Anterior cingulate cortex (tissue), 58 donors: ENCODE data around the gene RAP1GDS1.
A peak's percentile ranks its signal among the peaks of the same experiment; 100 is the strongest.

ENCODE experiments used
- DNase-seq, 58 donors: peaks; one replicate each; lab custom pipeline; 2025; lab: John Stamatoyannopoulos, UW

Gene RAP1GDS1, protein sequence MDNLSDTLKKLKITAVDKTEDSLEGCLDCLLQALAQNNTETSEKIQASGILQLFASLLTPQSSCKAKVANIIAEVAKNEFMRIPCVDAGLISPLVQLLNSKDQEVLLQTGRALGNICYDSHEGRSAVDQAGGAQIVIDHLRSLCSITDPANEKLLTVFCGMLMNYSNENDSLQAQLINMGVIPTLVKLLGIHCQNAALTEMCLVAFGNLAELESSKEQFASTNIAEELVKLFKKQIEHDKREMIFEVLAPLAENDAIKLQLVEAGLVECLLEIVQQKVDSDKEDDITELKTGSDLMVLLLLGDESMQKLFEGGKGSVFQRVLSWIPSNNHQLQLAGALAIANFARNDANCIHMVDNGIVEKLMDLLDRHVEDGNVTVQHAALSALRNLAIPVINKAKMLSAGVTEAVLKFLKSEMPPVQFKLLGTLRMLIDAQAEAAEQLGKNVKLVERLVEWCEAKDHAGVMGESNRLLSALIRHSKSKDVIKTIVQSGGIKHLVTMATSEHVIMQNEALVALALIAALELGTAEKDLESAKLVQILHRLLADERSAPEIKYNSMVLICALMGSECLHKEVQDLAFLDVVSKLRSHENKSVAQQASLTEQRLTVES

DNA sequence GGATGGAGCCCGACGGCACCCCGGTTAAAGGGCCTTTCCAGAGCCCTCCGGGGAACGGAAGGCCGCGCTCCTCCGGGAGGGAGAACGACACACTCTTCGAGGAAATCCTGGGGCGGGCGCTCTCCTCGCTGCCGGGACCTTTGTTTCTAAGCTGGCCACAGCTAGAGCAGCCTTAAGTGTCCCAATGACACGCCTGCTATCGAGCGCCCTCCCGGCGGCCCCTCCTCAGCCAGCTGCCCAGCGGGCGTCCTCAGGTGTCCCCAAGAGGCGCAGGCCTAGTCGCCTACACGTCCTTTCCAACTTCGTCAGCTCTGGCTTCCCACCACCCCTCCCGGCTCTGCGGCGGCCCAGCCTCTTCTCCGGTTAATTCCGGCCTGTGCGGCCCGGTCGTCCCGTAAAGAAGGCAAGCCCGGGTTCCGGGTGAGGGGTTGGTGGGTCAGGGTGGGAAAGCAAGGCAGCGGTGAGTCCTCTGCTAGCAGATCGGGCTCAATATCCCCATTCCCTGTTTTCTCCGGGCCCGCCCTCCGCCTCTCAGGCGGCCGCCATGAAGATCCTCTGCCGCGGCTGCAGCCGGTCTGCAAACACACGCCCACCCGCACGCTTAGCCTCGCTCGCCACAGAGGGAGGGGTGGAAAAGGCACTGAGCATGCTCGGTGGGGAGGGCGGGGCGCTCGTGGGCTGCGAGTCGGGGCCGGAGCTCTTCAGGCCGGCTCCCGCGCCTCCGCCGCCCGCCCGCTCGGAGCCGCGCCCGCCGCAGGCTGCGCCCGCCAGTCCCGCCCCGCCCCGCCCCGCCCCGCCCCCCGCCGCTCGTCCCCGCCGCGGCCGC is at the start of gene RAP1GDS1:
Gene RAP1GDS1, plus strand, starts transcription at position 806 of the 826 bp plus-strand sequence. CDS start 182 bp downstream, outside the sequence.
- DNase-seq: peak; percentile 62 to 97 (median 92)

DNA sequence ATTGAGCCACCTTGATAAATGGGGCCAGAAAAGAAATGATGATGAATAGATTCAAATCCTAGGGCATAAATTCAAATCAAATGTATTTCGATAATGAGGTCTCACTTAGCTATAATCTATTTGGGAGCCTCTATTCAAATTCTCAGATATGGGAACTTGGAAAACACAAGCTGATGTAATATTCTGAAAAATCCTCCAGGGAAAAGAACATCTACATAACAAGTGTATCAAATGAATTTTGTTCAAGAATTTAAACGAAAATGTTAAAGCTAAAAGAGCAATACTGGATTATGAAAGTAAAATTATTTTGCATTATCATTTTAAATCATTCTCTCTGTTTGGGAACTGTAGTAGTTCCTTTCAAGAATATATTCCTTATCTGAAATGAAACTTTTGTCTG is 38.9 kb upstream of the RAP1GDS1 start:
- DNase-seq: no peak

DNA sequence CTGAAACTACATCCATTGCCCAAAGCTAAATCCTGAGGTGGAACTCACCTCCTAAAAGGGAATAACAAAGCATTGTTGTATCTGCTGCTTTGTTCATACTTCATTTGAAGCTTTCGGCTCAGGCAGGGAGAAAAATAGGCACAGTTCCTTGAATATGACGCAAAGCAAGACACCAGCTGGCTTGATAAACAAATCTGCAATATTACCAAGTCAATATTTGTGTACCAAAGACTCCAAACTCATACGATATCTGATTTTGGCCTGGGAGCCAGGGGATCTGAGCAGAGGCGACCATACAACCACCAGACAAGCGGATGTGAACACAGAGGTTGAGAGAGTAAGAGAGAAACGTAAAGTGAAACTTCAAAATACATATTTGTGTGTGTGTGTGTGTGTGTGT is 34.8 kb upstream of the RAP1GDS1 start:
- DNase-seq: no peak

DNA sequence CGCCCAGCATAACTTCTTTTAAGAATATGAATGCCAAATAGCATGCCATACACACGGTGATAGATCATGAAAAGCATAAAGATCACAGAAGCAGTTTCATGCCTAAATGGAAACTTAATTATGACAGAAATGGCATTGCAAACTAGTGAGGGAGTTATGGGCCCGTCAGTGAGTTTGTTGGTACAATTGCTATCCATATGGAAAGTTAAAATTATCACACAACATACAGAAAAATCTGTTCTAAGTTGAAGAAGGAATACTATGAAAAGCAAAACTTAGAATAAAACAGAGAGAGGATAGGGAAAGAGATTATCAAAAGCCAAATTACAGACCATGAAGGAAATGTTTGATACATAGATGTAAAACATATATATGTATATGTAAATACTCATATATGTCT is 30.2 kb upstream of the RAP1GDS1 start:
- DNase-seq: no peak

DNA sequence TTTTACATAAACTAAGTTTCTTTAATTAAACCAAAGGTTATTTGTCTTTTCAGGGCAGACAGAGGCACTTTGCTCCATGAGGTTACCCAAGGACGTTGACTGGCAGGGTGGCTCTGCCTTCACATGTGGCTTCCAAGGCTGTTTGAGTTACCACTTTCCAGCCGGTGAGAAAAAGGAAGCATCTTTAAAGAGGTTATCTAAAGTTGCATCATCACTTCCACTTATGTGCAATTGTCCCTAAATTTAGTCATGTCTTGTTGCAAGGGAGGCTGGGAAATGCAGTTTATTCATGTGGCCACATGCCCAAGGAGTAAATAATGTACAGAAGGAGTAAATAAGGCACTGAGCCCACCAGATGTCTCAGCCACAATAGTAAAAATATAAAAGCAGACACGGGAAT is 29.0 kb upstream of the RAP1GDS1 start:
- no peak for DNase-seq

DNA sequence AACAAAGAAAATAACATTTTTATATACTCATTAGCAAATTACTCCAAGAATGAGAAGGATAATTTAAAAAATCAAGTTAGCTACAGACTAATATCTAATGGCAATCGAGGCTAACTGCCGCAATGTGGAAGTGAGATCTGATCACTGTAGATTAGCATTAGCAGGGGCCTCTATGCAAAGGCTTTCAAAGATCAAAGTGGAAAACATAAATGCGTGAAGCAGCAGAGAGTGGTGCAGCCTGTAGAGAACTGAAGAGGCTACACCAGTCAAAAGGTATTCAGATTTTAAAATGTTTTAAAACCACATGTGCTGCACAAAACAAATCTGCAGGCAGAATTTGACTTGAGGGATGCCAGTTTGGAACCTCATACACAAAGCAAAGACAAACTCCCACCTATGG is 24.0 kb upstream of the RAP1GDS1 start:
- DNase-seq: no peak

DNA sequence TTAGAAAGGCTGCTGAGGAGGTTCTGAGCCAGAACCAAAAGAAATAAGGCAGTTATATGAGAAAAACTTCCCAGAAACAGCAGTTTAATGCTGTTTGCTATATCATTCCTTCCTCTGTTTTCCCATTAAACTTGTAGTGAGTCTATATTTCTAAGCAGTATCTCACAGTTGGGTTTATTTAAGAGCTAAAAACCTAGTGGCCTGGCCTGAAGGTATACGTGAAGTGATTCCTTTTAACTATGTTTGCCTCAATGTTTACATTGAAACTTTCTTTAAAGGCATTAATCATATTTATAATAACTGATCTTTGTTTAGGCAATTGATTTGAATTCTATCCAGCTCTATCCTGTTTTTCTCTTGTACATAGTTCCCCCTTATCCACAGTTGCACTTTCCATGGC is 19.1 kb upstream of the RAP1GDS1 start:
- DNase-seq: no peak

DNA sequence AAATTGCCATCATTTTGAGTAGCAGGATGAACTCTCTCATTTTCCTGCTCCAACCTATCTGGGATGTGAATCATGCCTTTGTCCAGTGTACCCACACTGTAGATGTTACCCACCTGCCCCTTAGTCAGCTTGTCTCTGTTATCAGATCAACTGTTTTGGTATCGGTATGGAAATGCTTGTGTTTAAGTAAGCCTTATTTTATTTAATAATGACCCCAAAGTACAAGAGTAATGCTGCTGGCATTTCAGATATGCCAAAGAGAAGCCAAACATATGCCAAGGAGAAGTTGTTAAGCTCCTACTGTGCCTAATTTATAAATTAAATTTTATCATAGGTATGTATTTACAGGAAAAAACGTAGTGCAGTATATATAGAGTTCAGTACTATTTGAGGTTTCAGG is 18.6 kb upstream of the RAP1GDS1 start:
- DNase-seq: no peak

DNA sequence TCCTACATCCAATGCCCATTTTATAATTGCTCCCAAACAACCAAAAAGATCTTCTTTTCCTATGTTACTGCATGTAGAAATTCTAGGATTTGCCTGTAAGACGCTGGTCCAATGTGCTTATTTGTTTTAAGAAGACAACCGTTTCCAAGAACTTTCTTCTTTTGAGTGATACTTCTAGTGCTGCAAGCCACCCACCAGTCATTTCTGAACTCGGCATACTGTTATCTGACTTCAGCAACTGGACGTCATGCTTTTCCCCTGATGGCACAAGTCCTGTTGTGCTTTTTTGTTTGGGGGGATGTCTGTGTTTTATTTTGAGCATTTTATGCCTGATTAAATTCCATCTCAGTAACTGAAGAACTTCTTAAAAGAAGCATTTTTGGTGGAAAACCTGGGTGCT is 16.0 kb upstream of the RAP1GDS1 start:
- no peak for DNase-seq

DNA sequence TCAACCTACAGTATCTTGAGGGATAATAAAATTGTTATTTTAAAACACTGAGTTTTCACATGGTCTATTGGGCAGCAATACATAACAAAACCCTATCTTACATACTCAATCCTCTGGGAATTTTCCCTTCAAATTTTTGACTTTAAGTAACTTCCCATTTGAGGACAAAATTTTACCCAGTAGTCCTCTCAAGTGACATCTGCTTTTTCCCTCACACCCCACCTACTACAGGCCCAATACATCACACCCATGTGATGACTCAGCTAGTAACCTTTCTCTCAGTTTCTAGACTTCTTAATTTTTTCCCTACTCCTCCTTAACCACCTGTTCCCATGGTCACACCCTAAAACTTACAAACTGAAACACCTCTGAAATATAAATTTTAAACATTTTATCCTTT is 12.2 kb upstream of the RAP1GDS1 start:
- no peak for DNase-seq

DNA sequence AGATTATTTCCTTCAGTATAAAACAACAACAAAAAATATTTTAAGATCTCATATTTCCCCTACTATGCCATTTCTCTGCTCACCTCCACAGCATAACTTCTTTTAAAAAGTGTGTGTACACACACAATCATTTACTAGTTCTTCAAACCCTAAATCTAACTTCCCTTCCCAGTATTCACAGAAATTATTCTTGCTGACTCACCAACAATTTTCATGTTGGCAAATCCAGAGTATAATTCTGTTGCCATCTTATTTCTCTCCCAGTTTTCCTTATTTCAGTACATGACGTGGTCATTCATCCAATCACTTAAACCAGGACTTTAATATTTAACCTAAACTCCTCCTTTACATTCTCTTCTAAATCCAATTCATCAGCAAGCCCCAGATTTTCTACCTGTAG is 11.4 kb upstream of the RAP1GDS1 start:
- DNase-seq: no peak

DNA sequence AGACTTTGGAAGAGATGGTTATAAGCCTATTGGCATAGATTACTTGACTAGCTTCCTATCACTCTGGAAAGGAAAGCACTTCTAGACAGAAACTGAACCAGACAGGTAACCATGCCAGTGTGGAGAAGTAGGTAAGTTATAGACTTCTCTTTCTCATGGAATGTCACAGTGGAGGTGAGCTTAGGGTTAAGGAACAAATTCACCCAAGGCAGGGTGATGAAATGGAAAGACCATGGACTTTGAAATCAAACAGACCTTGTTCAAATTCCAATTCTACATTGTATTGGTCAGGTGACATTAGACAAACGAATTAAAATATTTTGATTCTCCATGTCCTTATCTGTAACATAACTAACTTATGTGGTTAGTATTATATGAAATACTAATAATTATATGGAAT is 7.7 kb upstream of the RAP1GDS1 start:
- no peak for DNase-seq

DNA sequence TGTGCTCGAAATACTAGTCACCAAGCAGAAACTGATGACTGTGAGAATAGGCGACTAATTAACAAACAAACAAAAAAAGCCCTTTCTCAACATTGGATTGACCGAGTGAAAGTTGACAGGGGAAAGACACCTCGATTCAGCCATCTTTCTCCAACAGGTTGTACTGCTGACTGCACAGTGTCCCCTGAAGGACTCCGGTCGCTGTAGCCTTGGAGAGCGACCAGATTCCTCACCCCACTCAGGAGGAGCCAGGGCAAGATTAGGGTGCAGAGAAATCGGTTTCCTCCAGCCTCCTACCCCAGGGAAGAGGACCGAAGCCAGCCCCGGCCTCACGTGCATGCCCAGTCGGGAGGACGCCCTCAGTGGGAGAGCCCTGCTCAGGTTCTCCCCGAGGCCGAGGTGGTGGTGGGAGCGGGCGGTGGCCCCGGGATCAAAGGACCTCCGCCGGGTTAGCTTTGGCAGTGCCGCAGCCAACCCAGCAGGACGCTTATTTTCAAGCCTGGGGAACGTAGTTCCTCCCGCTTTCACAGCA is 1.1 kb upstream of the RAP1GDS1 start:
- peak in 38 of 58 donors; percentile 38 to 78 (median 65) for DNase-seq

DNA sequence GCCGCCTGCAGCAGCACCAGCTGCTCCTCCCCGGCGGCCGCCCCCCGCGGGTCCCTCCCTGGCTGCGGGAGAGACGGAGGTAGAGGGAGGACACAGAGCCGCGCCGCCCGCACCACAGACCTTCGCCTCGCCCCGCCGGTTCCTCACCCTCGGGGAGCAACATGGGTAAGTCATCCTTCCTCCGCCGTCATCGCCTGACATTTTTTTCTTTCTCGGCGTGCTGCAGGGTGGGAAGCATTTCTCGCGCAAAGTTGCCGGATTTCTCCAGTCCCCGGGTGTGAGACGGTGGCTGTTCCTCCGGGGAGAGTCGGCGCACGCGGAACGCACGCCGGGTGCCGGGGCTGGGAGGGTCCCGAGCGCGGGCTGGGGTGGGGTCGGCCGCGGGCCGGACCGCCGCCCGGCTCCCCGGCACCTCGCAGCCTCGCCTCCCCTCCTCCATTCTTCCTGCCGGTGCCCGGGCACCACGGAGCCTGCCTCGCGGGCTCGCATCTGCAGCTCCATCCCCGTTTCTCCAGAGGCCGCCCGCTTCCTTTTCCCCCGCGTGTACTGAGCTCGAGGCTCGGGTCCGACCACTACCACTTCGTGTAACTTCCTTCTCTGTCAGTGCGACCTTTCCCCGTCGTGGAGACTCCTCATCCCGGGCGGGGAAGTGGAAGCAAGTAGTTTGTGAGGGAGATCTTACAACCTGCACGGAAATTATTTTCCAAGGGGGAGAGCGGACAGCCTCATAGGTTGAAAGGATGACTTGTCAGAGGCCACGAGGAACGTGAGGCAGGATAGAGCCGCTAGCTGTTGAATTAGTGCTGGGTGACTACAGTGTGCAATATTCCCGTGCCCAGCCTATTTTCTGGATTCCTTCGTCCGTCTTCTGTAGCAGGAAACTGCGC is 464 bp downstream of the RAP1GDS1 start:
- peak in 56 of 58 donors; percentile 13 to 93 (median 46) for DNase-seq

DNA sequence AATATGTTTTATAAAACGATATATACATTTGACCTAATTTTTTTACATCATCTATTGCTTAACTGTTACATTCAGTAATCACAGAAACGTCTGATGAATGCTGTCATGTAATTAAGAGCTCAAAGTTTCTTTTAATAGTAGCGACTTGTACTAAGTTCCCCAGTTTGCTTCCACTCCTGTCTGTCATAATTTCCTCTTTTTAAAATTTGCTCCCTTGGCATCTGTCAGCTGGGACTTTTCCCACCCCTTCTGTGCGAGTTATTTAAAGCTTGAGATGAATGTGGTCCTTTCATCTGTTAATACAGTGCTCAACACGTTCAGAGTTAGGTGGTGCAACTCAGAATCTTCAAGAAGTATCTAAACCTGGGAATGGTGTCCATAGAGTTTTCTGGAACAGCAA is 1.2 kb downstream of the RAP1GDS1 start:
- peak in 6 of 58 donors; percentile 1 to 23 (median 3) for DNase-seq

DNA sequence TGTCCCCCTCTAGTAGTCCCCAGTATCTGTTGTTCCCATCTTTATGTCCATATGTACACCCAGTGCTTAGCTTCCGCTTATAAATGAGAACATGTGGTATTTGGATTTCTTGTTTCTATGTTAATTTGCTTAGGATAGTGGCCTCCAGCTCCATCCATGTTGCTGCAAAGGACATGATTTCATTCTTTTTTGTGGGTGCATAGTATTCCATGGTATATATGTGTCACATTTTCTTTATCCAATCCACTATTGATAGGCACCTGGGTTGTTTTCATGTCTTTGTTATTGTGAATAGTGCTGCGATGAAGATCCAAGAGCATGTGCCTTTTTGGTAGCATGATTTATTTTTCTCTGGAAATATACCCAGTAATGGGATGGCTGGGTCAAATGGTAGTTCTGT is 6.3 kb downstream of the RAP1GDS1 start:
- DNase-seq: no peak

DNA sequence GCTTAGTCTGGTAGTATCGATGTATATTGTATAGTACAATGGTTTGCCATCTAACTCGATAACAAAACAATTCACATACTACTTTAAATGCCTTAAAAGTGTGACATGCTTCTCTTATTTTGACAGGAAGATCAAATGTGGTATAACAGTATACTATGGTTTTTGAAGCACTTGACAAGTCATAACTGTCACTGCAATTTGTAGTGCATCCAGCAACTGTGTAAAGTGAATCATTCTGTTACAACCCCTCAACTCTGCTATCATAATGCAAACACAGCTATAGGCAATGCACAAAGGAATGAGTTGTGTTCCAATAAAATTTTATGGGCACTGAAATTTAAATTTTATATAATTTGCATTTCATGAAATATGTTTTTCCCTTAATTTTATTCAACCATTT is 14.0 kb downstream of the RAP1GDS1 start:
- DNase-seq: no peak

DNA sequence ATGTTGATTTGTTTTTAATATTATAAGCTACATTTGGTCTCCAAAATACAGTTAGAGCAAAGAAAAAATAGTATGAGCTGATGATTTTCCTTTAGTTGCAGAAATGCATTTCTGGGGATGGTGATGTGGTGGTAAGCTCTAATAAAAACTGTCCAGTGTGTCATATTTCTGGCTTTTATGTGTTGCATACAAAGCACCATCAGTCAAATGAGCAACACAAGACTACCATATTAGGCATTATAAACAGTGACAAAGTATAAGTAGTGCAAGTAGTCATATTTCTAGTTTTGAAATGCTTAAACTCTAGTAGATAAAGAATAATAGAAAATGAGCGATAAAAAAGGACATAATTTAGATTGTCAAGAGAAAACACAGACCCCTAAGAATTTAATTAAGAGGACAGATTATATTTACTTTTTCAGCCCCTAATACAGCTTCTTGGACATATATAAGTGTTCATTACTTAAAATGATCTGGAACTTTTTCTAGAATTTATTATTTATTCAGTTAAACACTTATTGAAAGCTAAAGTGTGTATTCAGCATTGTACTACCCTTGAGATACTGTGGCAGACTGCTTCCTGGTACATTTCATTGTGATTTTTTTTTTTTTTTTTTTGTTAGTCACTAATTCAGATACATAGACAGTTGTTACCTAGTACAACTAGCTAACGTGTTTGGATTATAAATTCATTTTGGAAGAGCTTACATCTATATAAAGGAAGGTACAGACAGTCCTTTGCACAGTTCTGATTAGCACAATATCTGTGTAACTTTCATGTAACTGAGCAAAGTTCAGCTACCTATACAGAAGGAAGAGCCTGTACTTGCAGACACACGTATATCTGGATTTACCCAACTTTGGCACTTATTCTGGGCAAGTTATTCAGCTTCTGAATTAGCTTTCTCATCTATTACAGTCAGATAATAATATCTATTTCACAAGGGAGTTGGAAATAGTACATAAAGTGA is 22.3 kb downstream of the RAP1GDS1 start:
- no peak for DNase-seq

DNA sequence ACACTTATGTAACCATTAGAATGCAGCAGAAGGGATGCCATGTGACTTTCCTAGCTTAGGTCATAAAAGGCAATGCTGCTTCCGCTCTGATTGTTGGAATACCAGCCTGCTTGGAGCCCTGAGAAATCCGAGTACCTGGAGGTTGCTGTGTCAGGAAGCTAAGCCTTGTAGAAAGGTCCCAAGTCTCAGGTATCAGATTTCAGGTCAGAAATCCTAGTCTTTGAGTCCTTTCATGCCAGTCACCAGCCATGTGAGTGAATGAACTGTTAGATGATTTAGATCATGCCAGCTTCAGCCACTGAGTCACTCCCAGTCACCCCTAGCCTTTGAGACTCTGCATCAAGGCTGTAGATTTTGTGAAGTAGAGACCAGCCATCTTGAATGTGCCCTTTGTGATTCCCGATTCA is 23.5 kb downstream of the RAP1GDS1 start:
- no peak for DNase-seq
